ENCODE data around the gene RBM11.

RBM11 gene

GRCh38 chr21:14271641-14272040, 55.7 kb downstream of the RBM11 start:
- H3K27me3 ChIP-seq (ENCODE audit: insufficient read depth, low read length), result no peaks in the 10 kb centered on the region
- no peak overlapping the region for H3K4me3 ChIP-seq (ENCODE audit: low read length)
- H3K9ac ChIP-seq (ENCODE audit: low read depth, low read length), result no peak overlapping the region
- H3K4me1 ChIP-seq (ENCODE audit: insufficient read depth, low read length), result no peaks in the 10 kb centered on the region
- H3K9me3 ChIP-seq (ENCODE audit: insufficient read depth, low read depth, low read length), result no peaks in the 10 kb centered on the region
- H3K27ac ChIP-seq (ENCODE audit: low read length), result no peak overlapping the region
- H3K36me3 ChIP-seq (ENCODE audit: insufficient read depth, low read depth, low read length), result no peaks in the 10 kb centered on the region

- Histone ChIP-seq H3K27ac (ENCODE audit: low read length) (no peak overlapping the region), H3K27me3 (ENCODE audit: insufficient read depth, low read length) (no peaks in the 10 kb centered on the region), H3K36me3 (ENCODE audit: insufficient read depth, low read depth, low read length) (no peaks in the 10 kb centered on the region), H3K4me3 (ENCODE audit: low read length) (no peak overlapping the region), H3K9me3 (ENCODE audit: insufficient read depth, low read depth, low read length) (no peaks in the 10 kb centered on the region), H3K9ac (ENCODE audit: low read depth, low read length) (no peak overlapping the region), H3K4me1 (ENCODE audit: insufficient read depth, low read length) (no peaks in the 10 kb centered on the region)
Measured at GRCh38 chr21:14273736-14274538, 58.0 kb downstream of the RBM11 start.

GRCh38 chr21:14275702-14276205, 59.8 kb downstream of the RBM11 start:
- H3K9me3 ChIP-seq (ENCODE audit: insufficient read depth, low read depth, low read length), result no peaks in the 10 kb centered on the region
- peaks cover 4% of the 10 kb centered on the region; the same call in 1 of the 2 replicates for H3K27me3 ChIP-seq (ENCODE audit: insufficient read depth, low read length)
- no peak overlapping the region for H3K27ac ChIP-seq (ENCODE audit: low read length)
- no peaks in the 10 kb centered on the region for H3K36me3 ChIP-seq (ENCODE audit: insufficient read depth, low read depth, low read length)
- H3K4me3 ChIP-seq (ENCODE audit: low read length), result no peak overlapping the region
- peaks cover 10% of the 10 kb centered on the region; the same call in 1 of the 2 replicates for H3K4me1 ChIP-seq (ENCODE audit: insufficient read depth, low read length)
- H3K9ac ChIP-seq (ENCODE audit: low read depth, low read length), result no peak overlapping the region
